Liver (tissue), 3 donors: ENCODE data around the gene AHR.

Experiments used
- ATF3 ChIP-seq: IDR thresholded peaks from 2 replicates; pipeline ENCODE4 v1.6.1; 2016; ENCODE audit warnings: antibody characterized with exemption
- CTCF ChIP-seq: fragments of 150-350 bp; IDR thresholded peaks from 2 replicates; pipeline ENCODE4 v1.5.1; 2017; ENCODE audit warnings: improper control_type of control experiment, low read depth, low read length; ENCODE audit not compliant: missing input control
- EGR1 ChIP-seq, 2 donors: IDR thresholded peaks; 2 replicates each; pipeline ENCODE4 v1.6.1; 2016 to 2018; ENCODE audit warnings: antibody characterized with exemption in 2 of 2, low read depth in 2 of 2
- GABPA ChIP-seq, 2 donors: IDR thresholded peaks in 1 of 2; conservative IDR thresholded peaks in 1 of 2; 2 replicates each; pipeline ENCODE4 v1.6.1; 2016; ENCODE audit warnings: antibody characterized with exemption in 2 of 2, mild to moderate bottlenecking in 1 of 2, moderate library complexity in 1 of 2
- HNF4G ChIP-seq: IDR thresholded peaks from 2 replicates; pipeline ENCODE4 v1.6.1; 2016; ENCODE audit warnings: antibody characterized with exemption
- JUND ChIP-seq, 2 donors: IDR thresholded peaks; 2 replicates each; pipeline ENCODE4 v1.6.1; 2016; ENCODE audit warnings: antibody characterized with exemption in 2 of 2
- MAX ChIP-seq: IDR thresholded peaks from 2 replicates; pipeline ENCODE4 v1.6.1; 2016; ENCODE audit warnings: antibody characterized with exemption
- RAD21 ChIP-seq, 2 donors: IDR thresholded peaks; 2 replicates each; pipeline ENCODE4 v1.6.1; 2016; ENCODE audit warnings: antibody characterized with exemption in 2 of 2, mild to moderate bottlenecking in 2 of 2
- RXRA ChIP-seq, 2 donors: IDR thresholded peaks; 2 replicates each; pipeline ENCODE4 v1.6.1; 2017 to 2018; ENCODE audit warnings: antibody characterized with exemption in 2 of 2, mild to moderate bottlenecking in 1 of 2
- SP1 ChIP-seq: IDR thresholded peaks from 2 replicates; pipeline ENCODE4 v1.6.1; 2018; ENCODE audit warnings: antibody characterized with exemption, mild to moderate bottlenecking
- TAF1 ChIP-seq: conservative IDR thresholded peaks from 2 replicates; pipeline ENCODE4 v1.6.1; 2016; ENCODE audit warnings: antibody characterized with exemption, mild to moderate bottlenecking
- YY1 ChIP-seq: IDR thresholded peaks from 2 replicates; pipeline ENCODE4 v1.6.1; 2016; ENCODE audit warnings: antibody characterized with exemption, mild to moderate bottlenecking
- TF ChIP-seq, protein P1 (sequence below): IDR thresholded peaks from 2 replicates; pipeline ENCODE4 v1.6.1; 2016; ENCODE audit warnings: antibody characterized with exemption
- TF ChIP-seq, protein P2 (sequence below): IDR thresholded peaks from 2 replicates; pipeline ENCODE4 v1.6.1; 2016; ENCODE audit warnings: antibody characterized with exemption, mild to moderate bottlenecking
- donor health status: healthy.
- donor health status: healthy.

DNA sequence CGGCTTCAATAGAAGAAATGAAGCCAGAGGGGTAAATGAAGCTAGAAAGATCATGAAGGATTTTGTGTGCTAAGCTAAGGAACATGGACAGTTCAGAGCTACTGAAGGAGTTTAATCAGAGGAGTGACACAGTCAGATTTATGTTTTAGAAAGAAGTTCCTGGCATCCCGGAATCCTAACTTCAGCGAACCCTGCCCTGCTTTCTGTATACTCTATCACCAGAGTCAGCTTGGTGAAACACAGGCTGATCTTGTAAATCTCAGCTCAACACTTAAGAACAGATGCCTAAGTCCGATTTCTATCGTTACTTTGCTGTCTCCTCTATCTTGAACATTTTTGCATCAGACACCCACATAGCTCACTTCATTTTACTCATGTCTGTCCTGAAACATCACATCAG lies 9.1 kb downstream of the AHR start:
- TF ChIP-seq EGR1 (IDR thresholded peaks at IDR 0.05; ENCODE audit: low read depth in 2 of 2) (no peak), MAX (no peak), CTCF (no peak), GABPA (IDR thresholded peaks at IDR 0.05 in 1 of 2, conservative IDR thresholded peaks at IDR 0.05 in 1 of 2) (no peak), TAF1 (no peak), RXRA (IDR thresholded peaks at IDR 0.05) (no peak), JUND (IDR thresholded peaks at IDR 0.05) (no peak), SP1 (no peak), YY1 (no peak), RAD21 (IDR thresholded peaks at IDR 0.05) (no peak), HNF4G (no peak), ATF3 (no peak)
- TF ChIP-seq, protein P1, sequence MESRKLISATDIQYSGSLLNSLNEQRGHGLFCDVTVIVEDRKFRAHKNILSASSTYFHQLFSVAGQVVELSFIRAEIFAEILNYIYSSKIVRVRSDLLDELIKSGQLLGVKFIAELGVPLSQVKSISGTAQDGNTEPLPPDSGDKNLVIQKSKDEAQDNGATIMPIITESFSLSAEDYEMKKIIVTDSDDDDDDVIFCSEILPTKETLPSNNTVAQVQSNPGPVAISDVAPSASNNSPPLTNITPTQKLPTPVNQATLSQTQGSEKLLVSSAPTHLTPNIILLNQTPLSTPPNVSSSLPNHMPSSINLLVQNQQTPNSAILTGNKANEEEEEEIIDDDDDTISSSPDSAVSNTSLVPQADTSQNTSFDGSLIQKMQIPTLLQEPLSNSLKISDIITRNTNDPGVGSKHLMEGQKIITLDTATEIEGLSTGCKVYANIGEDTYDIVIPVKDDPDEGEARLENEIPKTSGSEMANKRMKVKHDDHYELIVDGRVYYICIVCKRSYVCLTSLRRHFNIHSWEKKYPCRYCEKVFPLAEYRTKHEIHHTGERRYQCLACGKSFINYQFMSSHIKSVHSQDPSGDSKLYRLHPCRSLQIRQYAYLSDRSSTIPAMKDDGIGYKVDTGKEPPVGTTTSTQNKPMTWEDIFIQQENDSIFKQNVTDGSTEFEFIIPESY = no peak
- TF ChIP-seq, protein P2, sequence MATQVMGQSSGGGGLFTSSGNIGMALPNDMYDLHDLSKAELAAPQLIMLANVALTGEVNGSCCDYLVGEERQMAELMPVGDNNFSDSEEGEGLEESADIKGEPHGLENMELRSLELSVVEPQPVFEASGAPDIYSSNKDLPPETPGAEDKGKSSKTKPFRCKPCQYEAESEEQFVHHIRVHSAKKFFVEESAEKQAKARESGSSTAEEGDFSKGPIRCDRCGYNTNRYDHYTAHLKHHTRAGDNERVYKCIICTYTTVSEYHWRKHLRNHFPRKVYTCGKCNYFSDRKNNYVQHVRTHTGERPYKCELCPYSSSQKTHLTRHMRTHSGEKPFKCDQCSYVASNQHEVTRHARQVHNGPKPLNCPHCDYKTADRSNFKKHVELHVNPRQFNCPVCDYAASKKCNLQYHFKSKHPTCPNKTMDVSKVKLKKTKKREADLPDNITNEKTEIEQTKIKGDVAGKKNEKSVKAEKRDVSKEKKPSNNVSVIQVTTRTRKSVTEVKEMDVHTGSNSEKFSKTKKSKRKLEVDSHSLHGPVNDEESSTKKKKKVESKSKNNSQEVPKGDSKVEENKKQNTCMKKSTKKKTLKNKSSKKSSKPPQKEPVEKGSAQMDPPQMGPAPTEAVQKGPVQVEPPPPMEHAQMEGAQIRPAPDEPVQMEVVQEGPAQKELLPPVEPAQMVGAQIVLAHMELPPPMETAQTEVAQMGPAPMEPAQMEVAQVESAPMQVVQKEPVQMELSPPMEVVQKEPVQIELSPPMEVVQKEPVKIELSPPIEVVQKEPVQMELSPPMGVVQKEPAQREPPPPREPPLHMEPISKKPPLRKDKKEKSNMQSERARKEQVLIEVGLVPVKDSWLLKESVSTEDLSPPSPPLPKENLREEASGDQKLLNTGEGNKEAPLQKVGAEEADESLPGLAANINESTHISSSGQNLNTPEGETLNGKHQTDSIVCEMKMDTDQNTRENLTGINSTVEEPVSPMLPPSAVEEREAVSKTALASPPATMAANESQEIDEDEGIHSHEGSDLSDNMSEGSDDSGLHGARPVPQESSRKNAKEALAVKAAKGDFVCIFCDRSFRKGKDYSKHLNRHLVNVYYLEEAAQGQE = no peak
